HEK293 (cell line): ENCODE results near the gene FLT3LG.

Source experiments
- ATF2 ChIP-seq: fragments of 450-650 bp; formaldehyde crosslinking; IDR thresholded peaks from 2 replicates; pipeline ENCODE4 v1.5.1; 2016; ENCODE audit warnings: missing biosample characterization, missing genetic modification characterization, low read depth
- GFI1B ChIP-seq: fragments of 450-650 bp; formaldehyde crosslinking; IDR thresholded peaks from 2 replicates; pipeline ENCODE4 v1.5.1; 2016; ENCODE audit warnings: missing biosample characterization, missing genetic modification characterization
- GLIS2 ChIP-seq: fragments of 450-650 bp; formaldehyde crosslinking; IDR thresholded peaks from 2 replicates; pipeline ENCODE4 v1.5.1; 2016; ENCODE audit warnings: missing biosample characterization, missing genetic modification characterization
- HIC1 ChIP-seq: fragments of 450-650 bp; formaldehyde crosslinking; IDR thresholded peaks from 2 replicates; pipeline ENCODE4 v1.5.1; 2016; ENCODE audit warnings: missing biosample characterization, missing genetic modification characterization
- HOXC10 ChIP-seq: sonication (generic); formaldehyde crosslinking; IDR thresholded peaks from 2 replicates; pipeline ENCODE4 v1.8.1; 2023; ENCODE audit warnings: mild to moderate bottlenecking, missing genetic modification reagents
- KLF1 ChIP-seq: fragments of 450-650 bp; formaldehyde crosslinking; IDR thresholded peaks from 2 replicates; pipeline ENCODE4 v1.5.1; 2016; ENCODE audit warnings: missing biosample characterization, missing genetic modification characterization
- KLF8 ChIP-seq: fragments of 450-650 bp; formaldehyde crosslinking; IDR thresholded peaks from 2 replicates; pipeline ENCODE4 v1.5.1; 2016; ENCODE audit warnings: missing biosample characterization, missing genetic modification characterization
- PATZ1 ChIP-seq: fragments of 450-650 bp; formaldehyde crosslinking; IDR thresholded peaks from 2 replicates; pipeline ENCODE4 v1.5.1; 2016; ENCODE audit warnings: missing biosample characterization, missing genetic modification characterization
- SP3 ChIP-seq: fragments of 450-650 bp; formaldehyde crosslinking; IDR thresholded peaks from 2 replicates; pipeline ENCODE4 v1.5.1; 2016; ENCODE audit warnings: missing biosample characterization, missing genetic modification characterization
- SP7 ChIP-seq: fragments of 450-650 bp; formaldehyde crosslinking; IDR thresholded peaks from 2 replicates; pipeline ENCODE4 v1.5.1; 2016; ENCODE audit warnings: missing biosample characterization, missing genetic modification characterization
- WT1 ChIP-seq: fragments of 450-650 bp; formaldehyde crosslinking; IDR thresholded peaks from 2 replicates; pipeline ENCODE4 v1.5.1; 2016; ENCODE audit warnings: missing biosample characterization, missing genetic modification characterization
- ZBTB11 ChIP-seq: fragments of 450-650 bp; formaldehyde crosslinking; conservative IDR thresholded peaks from 2 replicates; pipeline ENCODE4 v1.5.1; 2016; ENCODE audit warnings: low read depth, missing biosample characterization, missing genetic modification characterization
- ZBTB20 ChIP-seq: fragments of 450-650 bp; formaldehyde crosslinking; IDR thresholded peaks from 2 replicates; pipeline ENCODE4 v1.5.1; 2016; ENCODE audit warnings: missing biosample characterization, missing genetic modification characterization
- ZBTB8A ChIP-seq: fragments of 450-650 bp; formaldehyde crosslinking; IDR thresholded peaks from 2 replicates; pipeline ENCODE4 v1.5.1; 2016; ENCODE audit warnings: missing biosample characterization, missing genetic modification characterization
- ZFHX2 ChIP-seq: fragments of 450-650 bp; formaldehyde crosslinking; conservative IDR thresholded peaks from 2 replicates; pipeline ENCODE4 v1.5.1; 2016; ENCODE audit warnings: missing biosample characterization, missing genetic modification characterization
- ZFP3 ChIP-seq: fragments of 450-650 bp; formaldehyde crosslinking; IDR thresholded peaks from 2 replicates; pipeline ENCODE4 v1.5.1; 2016; ENCODE audit warnings: low read depth, missing biosample characterization, missing genetic modification characterization
- ZNF121 ChIP-seq: fragments of 450-650 bp; formaldehyde crosslinking; IDR thresholded peaks from 2 replicates; pipeline ENCODE4 v1.5.1; 2016; ENCODE audit warnings: missing biosample characterization, missing genetic modification characterization
- ZNF26 ChIP-seq: fragments of 450-650 bp; formaldehyde crosslinking; IDR thresholded peaks from 2 replicates; pipeline ENCODE4 v1.5.1; 2016; ENCODE audit warnings: missing biosample characterization, missing genetic modification characterization
- ZNF426 ChIP-seq: fragments of 450-650 bp; formaldehyde crosslinking; IDR thresholded peaks from 2 replicates; pipeline ENCODE4 v1.5.1; 2017; ENCODE audit warnings: missing biosample characterization, missing genetic modification characterization, mild to moderate bottlenecking, inconsistent platforms, moderate library complexity
- ZNF473 ChIP-seq: fragments of 450-650 bp; formaldehyde crosslinking; IDR thresholded peaks from 2 replicates; pipeline ENCODE4 v1.5.1; 2017; ENCODE audit warnings: missing biosample characterization, missing genetic modification characterization
- ZNF571 ChIP-seq: fragments of 450-650 bp; formaldehyde crosslinking; IDR thresholded peaks from 2 replicates; pipeline ENCODE4 v1.5.0; 2017; ENCODE audit warnings: missing biosample characterization, missing genetic modification characterization
- ZNF585B ChIP-seq: fragments of 450-650 bp; formaldehyde crosslinking; IDR thresholded peaks from 2 replicates; pipeline ENCODE4 v1.5.1; 2016; ENCODE audit warnings: missing biosample characterization, missing genetic modification characterization
- ZNF596 ChIP-seq: fragments of 450-650 bp; IDR thresholded peaks from 2 replicates; pipeline ENCODE4 v1.5.0; 2018; ENCODE audit warnings: missing biosample characterization, mild to moderate bottlenecking, missing genetic modification characterization, moderate library complexity
- ZNF610 ChIP-seq: fragments of 450-650 bp; formaldehyde crosslinking; IDR thresholded peaks from 2 replicates; pipeline ENCODE4 v1.5.1; 2016; ENCODE audit warnings: missing biosample characterization, missing genetic modification characterization, borderline replicate concordance
- ZNF626 ChIP-seq: fragments of 450-650 bp; sonication (Bioruptor Pico); formaldehyde crosslinking; IDR thresholded peaks from 2 replicates; pipeline ENCODE4 v1.5.1; 2018; ENCODE audit warnings: missing biosample characterization, missing genetic modification characterization, inconsistent platforms
- ZNF629 ChIP-seq: fragments of 450-650 bp; formaldehyde crosslinking; IDR thresholded peaks from 2 replicates; pipeline ENCODE4 v1.5.1; 2017; ENCODE audit warnings: missing biosample characterization, missing genetic modification characterization
- ZNF654 ChIP-seq: fragments of 450-650 bp; formaldehyde crosslinking; IDR thresholded peaks from 2 replicates; pipeline ENCODE4 v1.5.1; 2016; ENCODE audit warnings: low read depth, missing biosample characterization, missing genetic modification characterization
- ZSCAN4 ChIP-seq: fragments of 450-650 bp; formaldehyde crosslinking; IDR thresholded peaks from 2 replicates; pipeline ENCODE4 v1.5.1; 2017; ENCODE audit warnings: missing biosample characterization, missing genetic modification characterization

Gene FLT3LG

GRCh38 chr19:49427855-49428546 lies 46.0 kb upstream of the FLT3LG start (continued):
- TF ChIP-seq ZBTB11 (peak; percentile 48), ZBTB20 (peak; percentile 35; the same call in 1 of the 2 replicates), ZNF610 (tag by site-specific recombination) (peak; percentile 86; the same call in 1 of the 2 replicates), ATF2 (tag by site-specific recombination) (no peak), KLF8 (tag by site-specific recombination) (no peak), ZNF426 (tag by site-specific recombination) (no peak), SP3 (peak; percentile 58), GFI1B (no peak), HIC1 (tag by site-specific recombination) (no peak), WT1 (no peak), ZNF26 (tag by site-specific recombination) (no peak), ZSCAN4 (tag by site-specific recombination) (no peak), KLF1 (tag by site-specific recombination) (peak; percentile 46; the same call in 1 of the 2 replicates), ZBTB8A (no peak), GLIS2 (peak; percentile 48; the same call in 1 of the 2 replicates), ZFP3 (tag by site-specific recombination) (no peak), SP7 (tag by site-specific recombination) (peak; percentile 15; the same call in 1 of the 2 replicates), HOXC10 (CRISPR knock-in tag) (no peak), ZNF626 (tag by site-specific recombination) (no peak), ZNF121 (tag by site-specific recombination) (no peak), ZNF571 (tag by site-specific recombination) (no peak), ZNF473 (tag by site-specific recombination) (no peak), ZNF629 (tag by site-specific recombination) (no peak), ZNF654 (no peak), ZFHX2 (no peak), ZNF596 (tag by site-specific recombination) (no peak), PATZ1 (tag by site-specific recombination) (no peak; the same call in 1 of the 2 replicates), ZNF585B (tag by site-specific recombination) (no peak)
